Activated CD8-positive, alpha-beta memory T cell treated with anti-CD3 and anti-CD28 coated beads, Interleukin-2, amount 10 ng/mL, durations not matched to agents 7 days and 5 days (primary cell): ENCODE data around the gene SLC2A13. TPM values are rescaled to one million over a fixed set of nuclear protein-coding genes. Genes with fewer than 3 reads are reported as not detected.
"Not testable (repeated sequence)": the region's sequence is repeated elsewhere in the genome, so short reads cannot be mapped to it uniquely, and the experiment has no call there.

ENCODE experiments used
- ATAC-seq: fragments of 150-1000 bp; cut with Tn5 transposase; one replicate; pipeline ENCODE4 v1.10.0; 2021; ENCODE audit warnings: moderate library complexity
- CTCF ChIA-PET: fragments of 350-600 bp; sonication (Branson Sonifier 250); formaldehyde crosslinking; loops from one replicate; lab custom pipeline; 2021; ENCODE audit warnings: antibody characterized with exemption; lab: Charles Lee
- DNase-seq: peaks from one replicate; pipeline ENCODE4 v3.0.0-alpha.2; 2020
- H3K27ac Mint-ChIP-seq: one replicate; pipeline ENCODE4 v1.8.0; 2021; ENCODE audit warnings: mild to moderate bottlenecking, mixed read lengths
- H3K27me3 Mint-ChIP-seq: one replicate; pipeline ENCODE4 v1.8.0; 2021; ENCODE audit warnings: mixed read lengths
- H3K36me3 Mint-ChIP-seq: one replicate; pipeline ENCODE4 v1.8.0; 2021; ENCODE audit warnings: mild to moderate bottlenecking, mixed read lengths
- H3K4me1 Mint-ChIP-seq: one replicate; pipeline ENCODE4 v1.8.0; 2021; ENCODE audit warnings: mixed read lengths
- H3K4me3 Mint-ChIP-seq: one replicate; pipeline ENCODE4 v1.8.0; 2021; ENCODE audit warnings: mild to moderate bottlenecking, moderate library complexity, mixed read lengths
- H3K9me3 Mint-ChIP-seq: one replicate; pipeline ENCODE4 v1.8.0; 2022; ENCODE audit warnings: low read depth, mixed read lengths
- total RNA-seq, 2 experiments: library from RNA; stranded (reverse); gene quantifications; one replicate each; pipeline ENCODE4 v1.2.3, GENCODE V29; 2021

Gene SLC2A13
- total RNA-seq, 2 experiments from 2014 or later = 7.8 to 8.0 TPM

DNA sequence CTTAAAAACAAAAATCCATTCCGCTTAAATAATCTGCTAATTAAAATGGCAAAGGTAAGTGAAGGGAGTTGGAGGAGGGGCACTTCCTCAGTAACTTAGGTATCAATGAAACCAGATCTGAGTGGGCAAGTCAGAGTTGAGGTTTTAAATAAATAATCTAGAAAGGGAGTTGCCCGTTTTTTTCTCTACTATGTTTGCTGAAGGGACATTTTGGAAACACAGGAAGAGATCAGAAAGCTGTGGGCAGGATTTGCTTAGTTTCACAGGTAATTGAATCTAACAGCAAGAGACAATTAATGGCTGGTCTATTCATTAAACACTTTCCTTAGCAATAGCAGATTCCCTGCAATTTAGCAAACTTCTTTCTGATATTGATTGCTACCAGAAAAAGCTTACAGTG lies 300.2 kb downstream of the SLC2A13 start:
- ATAC-seq (no peak), DNase-seq (no peak)
- H3K27me3 Mint-ChIP-seq = no peaks in the 10 kb centered on the region
- no peaks in the 10 kb centered on the region for H3K36me3 Mint-ChIP-seq
- H3K4me3 Mint-ChIP-seq = no peak overlapping the region
- no peaks in the 10 kb centered on the region for H3K4me1 Mint-ChIP-seq
- no peak overlapping the region for H3K27ac Mint-ChIP-seq
- no peaks in the 10 kb centered on the region for H3K9me3 Mint-ChIP-seq
- CTCF ChIA-PET = interaction anchor here (0.9 kb wide), 1 partner anchor 9 kb away, joined by 3 read pairs; no protein-coding TSS in a partner anchor

GRCh38 chr12:39804898-39805297 lies 301.0 kb downstream of the SLC2A13 start:
- H3K27ac Mint-ChIP-seq = no peak overlapping the region
- H3K4me1 Mint-ChIP-seq = no peaks in the 10 kb centered on the region
- no peaks in the 10 kb centered on the region for H3K27me3 Mint-ChIP-seq
- H3K36me3 Mint-ChIP-seq = no peaks in the 10 kb centered on the region
- no peak overlapping the region for H3K4me3 Mint-ChIP-seq
- ATAC-seq = no peak
- CTCF ChIA-PET = no interaction called here
- DNase-seq = no peak
- no peaks in the 10 kb centered on the region for H3K9me3 Mint-ChIP-seq

DNA sequence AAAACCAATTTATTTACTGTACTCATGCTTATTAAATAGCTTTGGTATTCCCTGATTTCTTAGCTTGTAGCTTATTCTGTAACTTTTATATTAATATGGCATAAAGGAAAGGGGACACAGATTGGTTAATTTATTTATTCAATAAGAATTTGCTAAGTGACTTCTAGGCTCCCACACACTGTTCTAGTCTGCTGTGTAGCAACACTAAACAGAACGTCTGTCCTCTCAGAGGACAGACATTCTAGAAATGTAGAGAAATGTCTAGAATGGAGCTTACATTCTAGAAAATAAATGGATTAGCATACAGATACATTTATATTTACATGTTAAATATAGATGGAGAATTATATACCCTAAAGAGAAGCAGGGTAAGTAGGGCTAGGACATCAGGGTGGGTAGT lies 301.4 kb downstream of the SLC2A13 start:
- no peaks in the 10 kb centered on the region for H3K9me3 Mint-ChIP-seq
- no peaks in the 10 kb centered on the region for H3K4me1 Mint-ChIP-seq
- H3K36me3 Mint-ChIP-seq = no peaks in the 10 kb centered on the region
- H3K27ac Mint-ChIP-seq = no peak overlapping the region
- H3K27me3 Mint-ChIP-seq = no peaks in the 10 kb centered on the region
- CTCF ChIA-PET = no interaction called here
- ATAC-seq = no peak
- no peak for DNase-seq
- H3K4me3 Mint-ChIP-seq = no peak overlapping the region

- ATAC-seq (no peak), DNase-seq (no peak)
- no peak overlapping the region for H3K4me3 Mint-ChIP-seq
- H3K9me3 Mint-ChIP-seq = no peaks in the 10 kb centered on the region
- no peaks in the 10 kb centered on the region for H3K4me1 Mint-ChIP-seq
- H3K36me3 Mint-ChIP-seq = no peaks in the 10 kb centered on the region
- no peaks in the 10 kb centered on the region for H3K27me3 Mint-ChIP-seq
- CTCF ChIA-PET = no interaction called here
- H3K27ac Mint-ChIP-seq = no peak overlapping the region
Observed at GRCh38 chr12:39803151-39803550, 302.7 kb downstream of the SLC2A13 start.

GRCh38 chr12:39798977-39799376 lies 306.9 kb downstream of the SLC2A13 start:
- Mint-ChIP-seq H3K27me3 (no peaks in the 10 kb centered on the region), H3K4me1 (no peaks in the 10 kb centered on the region), H3K27ac (no peak overlapping the region), H3K36me3 (no peaks in the 10 kb centered on the region), H3K9me3 (no peaks in the 10 kb centered on the region), H3K4me3 (no peak overlapping the region)
- ATAC-seq (no peak), DNase-seq (no peak)
- CTCF ChIA-PET = interaction anchor here (1.3 kb wide), 1 partner anchor 9 kb away, joined by 4 read pairs; no protein-coding TSS in a partner anchor

GRCh38 chr12:39798429-39798828 lies 307.5 kb downstream of the SLC2A13 start:
- DNase-seq = no peak
- Mint-ChIP-seq H3K4me3 (no peak overlapping the region), H3K27ac (no peak overlapping the region), H3K9me3 (no peaks in the 10 kb centered on the region), H3K27me3 (no peaks in the 10 kb centered on the region), H3K4me1 (no peaks in the 10 kb centered on the region), H3K36me3 (no peaks in the 10 kb centered on the region)
- ATAC-seq = no peak
- CTCF ChIA-PET = interaction anchor here (1.3 kb wide), 1 partner anchor 9 kb away, joined by 4 read pairs; no protein-coding TSS in a partner anchor

GRCh38 chr12:39795481-39795880 lies 310.4 kb downstream of the SLC2A13 start:
- Mint-ChIP-seq H3K27me3 (no peaks in the 10 kb centered on the region), H3K9me3 (no peaks in the 10 kb centered on the region), H3K36me3 (no peaks in the 10 kb centered on the region), H3K27ac (no peak overlapping the region), H3K4me1 (no peaks in the 10 kb centered on the region), H3K4me3 (no peak overlapping the region)
- CTCF ChIA-PET = no interaction called here
- ATAC-seq (no peak), DNase-seq (no peak)

GRCh38 chr12:39792938-39793337 lies 312.9 kb downstream of the SLC2A13 start:
- CTCF ChIA-PET = no interaction called here
- H3K4me3 Mint-ChIP-seq = no peak overlapping the region
- no peaks in the 10 kb centered on the region for H3K27me3 Mint-ChIP-seq
- DNase-seq (no peak), ATAC-seq (no peak)
- H3K4me1 Mint-ChIP-seq = no peaks in the 10 kb centered on the region
- H3K9me3 Mint-ChIP-seq = no peaks in the 10 kb centered on the region
- no peaks in the 10 kb centered on the region for H3K36me3 Mint-ChIP-seq
- H3K27ac Mint-ChIP-seq = no peak overlapping the region

DNA sequence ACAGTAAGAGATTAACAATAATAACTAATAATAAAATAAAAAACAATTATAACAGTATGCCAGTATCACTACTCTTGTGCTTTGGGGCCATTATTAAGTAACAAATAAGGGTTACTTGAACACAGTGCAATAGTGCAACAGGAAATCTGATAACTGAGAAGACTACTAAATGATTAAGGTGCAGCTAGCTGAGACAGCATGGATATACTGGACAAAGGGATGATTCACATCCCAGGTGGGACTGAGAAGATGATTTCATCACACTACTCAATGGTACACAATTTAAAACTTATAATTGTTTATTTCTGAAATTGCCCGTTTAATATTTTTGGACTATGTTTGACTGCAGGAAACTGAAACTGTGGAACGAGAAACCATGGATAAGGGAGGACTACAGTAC lies 317.6 kb downstream of the SLC2A13 start:
- no peak overlapping the region for H3K4me3 Mint-ChIP-seq
- no peaks in the 10 kb centered on the region for H3K4me1 Mint-ChIP-seq
- H3K9me3 Mint-ChIP-seq = no peaks in the 10 kb centered on the region
- DNase-seq = no peak
- no peaks in the 10 kb centered on the region for H3K36me3 Mint-ChIP-seq
- no peaks in the 10 kb centered on the region for H3K27me3 Mint-ChIP-seq
- CTCF ChIA-PET = no interaction called here
- H3K27ac Mint-ChIP-seq = no peak overlapping the region
- ATAC-seq = no peak

DNA sequence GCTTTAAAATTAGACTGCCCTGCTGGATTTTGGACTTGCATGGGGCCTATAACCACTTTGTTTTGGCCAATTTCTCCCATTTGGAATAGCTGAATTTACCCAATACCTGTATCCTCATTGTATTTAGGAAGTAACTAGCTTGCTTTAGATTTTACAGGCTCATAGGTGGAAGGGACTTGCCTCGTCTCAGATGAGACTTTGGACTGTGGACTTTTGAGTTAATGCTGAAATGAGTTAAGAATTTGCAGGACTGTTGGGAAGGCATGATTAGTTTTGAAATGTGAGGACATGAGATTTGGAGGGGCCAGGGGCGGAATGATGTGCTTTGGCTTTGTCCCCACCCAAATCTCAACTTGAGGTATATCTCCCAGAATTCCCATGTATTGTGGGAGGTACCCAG lies 320.1 kb downstream of the SLC2A13 start:
- CTCF ChIA-PET, H3K27me3 Mint-ChIP-seq, H3K9me3 Mint-ChIP-seq, H3K27ac Mint-ChIP-seq, ATAC-seq, H3K4me3 Mint-ChIP-seq, H3K4me1 Mint-ChIP-seq, H3K36me3 Mint-ChIP-seq, DNase-seq: not testable (repeated sequence)

DNA sequence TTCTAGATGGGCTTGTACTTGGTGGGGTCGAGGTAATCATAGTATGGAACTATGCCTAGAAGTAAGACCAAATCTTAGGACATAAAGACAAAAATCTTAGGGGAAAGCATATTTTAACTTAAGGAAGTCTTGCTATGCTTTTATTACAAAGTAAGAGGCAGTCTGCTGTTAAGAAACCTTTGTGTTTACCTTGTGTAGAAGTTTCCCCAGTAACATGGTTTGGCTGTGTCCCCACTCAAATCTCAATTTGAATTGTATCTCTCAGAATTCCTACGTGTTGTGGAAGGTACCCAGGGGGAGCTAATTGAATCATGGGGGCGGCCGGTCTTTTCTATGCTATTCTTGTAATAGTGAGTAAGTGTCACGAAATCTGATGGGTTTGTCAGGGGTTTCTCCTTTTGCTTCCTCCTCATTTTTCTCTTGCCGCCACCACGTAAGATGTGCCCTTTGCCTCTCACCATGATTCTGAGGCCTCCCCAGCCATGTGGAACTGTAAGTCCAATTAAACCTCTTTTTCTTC lies 323.8 kb downstream of the SLC2A13 start:
- H3K27ac Mint-ChIP-seq = no peak overlapping the region
- H3K4me3 Mint-ChIP-seq = no peak overlapping the region
- no peaks in the 10 kb centered on the region for H3K4me1 Mint-ChIP-seq

DNA sequence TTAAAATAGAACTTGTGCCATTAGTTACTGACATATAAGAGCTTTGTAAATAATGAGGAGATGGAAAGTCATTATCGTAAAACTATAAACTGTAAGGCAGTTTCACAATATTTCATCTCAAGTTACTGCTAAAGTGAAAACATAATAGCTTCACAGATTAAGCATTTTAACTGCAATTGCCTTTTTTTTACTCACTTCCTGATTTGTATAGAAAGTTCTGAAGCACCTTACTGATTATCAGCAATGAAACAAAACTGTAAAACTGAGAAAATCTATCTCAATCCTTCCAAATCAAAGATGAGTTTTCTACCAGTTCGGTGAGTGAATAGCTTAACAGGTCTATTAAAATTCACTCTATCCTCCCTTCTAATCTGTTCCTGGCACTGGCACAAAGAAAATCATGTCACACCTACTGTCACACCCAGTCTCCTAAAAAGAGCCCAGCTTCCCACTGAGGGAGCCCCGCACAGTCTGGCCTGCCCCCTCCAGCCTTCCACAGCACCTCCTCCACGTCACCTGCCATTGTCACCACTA lies 324.9 kb downstream of the SLC2A13 start:
- CTCF ChIA-PET = no interaction called here
- ATAC-seq (no peak), DNase-seq (no peak)
- Mint-ChIP-seq H3K4me1 (no peaks in the 10 kb centered on the region), H3K36me3 (no peaks in the 10 kb centered on the region), H3K4me3 (no peak overlapping the region), H3K9me3 (peaks cover 3% of the 10 kb centered on the region), H3K27me3 (no peaks in the 10 kb centered on the region), H3K27ac (no peak overlapping the region)

More for the DNA sequence above, 323.8 kb downstream of the SLC2A13 start:
- ATAC-seq = no peak
- no peak for DNase-seq
- Mint-ChIP-seq H3K27me3 (no peaks in the 10 kb centered on the region), H3K36me3 (no peaks in the 10 kb centered on the region), H3K9me3 (peaks cover 3% of the 10 kb centered on the region)
- CTCF ChIA-PET = no interaction called here

- no peaks in the 10 kb centered on the region for H3K4me1 Mint-ChIP-seq
- H3K36me3 Mint-ChIP-seq = no peaks in the 10 kb centered on the region
- peaks cover 3% of the 10 kb centered on the region for H3K9me3 Mint-ChIP-seq
- no peaks in the 10 kb centered on the region for H3K27me3 Mint-ChIP-seq
- ATAC-seq = no peak
- H3K27ac Mint-ChIP-seq = no peak overlapping the region
- CTCF ChIA-PET = no interaction called here
- DNase-seq = no peak
- no peak overlapping the region for H3K4me3 Mint-ChIP-seq
Observed at GRCh38 chr12:39780411-39780912, 325.4 kb downstream of the SLC2A13 start.

DNA sequence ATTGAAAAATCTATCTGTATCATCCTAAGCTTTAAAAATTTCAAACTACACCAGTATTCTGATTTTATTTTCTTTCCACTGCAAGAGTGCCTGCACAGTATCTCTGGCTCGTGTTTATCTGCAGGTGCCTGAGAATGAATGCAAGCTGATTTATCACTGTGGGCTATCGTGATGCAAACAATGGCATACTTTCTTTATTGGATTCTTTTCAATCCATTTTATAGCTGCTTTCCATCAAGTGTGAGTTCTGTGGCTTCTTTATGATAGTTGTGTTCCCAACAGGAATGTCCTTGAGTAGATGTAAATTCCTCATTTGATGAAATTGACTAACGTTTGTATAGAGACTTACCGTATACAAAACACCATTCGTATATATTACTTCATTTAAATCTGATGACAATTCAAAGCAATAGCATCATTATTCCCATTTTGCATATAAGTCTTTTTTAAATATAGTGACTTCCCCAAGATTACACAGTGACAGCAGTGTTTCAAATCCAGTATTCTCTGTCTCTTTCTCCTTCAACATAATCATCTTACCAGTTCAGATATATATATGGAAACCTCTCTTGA lies 326.0 kb downstream of the SLC2A13 start:
- no peaks in the 10 kb centered on the region for H3K36me3 Mint-ChIP-seq
- no peak overlapping the region for H3K27ac Mint-ChIP-seq
- ATAC-seq (no peak), DNase-seq (no peak)
- peaks cover 3% of the 10 kb centered on the region for H3K9me3 Mint-ChIP-seq
- no peak overlapping the region for H3K4me3 Mint-ChIP-seq
- H3K4me1 Mint-ChIP-seq = no peaks in the 10 kb centered on the region
- CTCF ChIA-PET = no interaction called here
- no peaks in the 10 kb centered on the region for H3K27me3 Mint-ChIP-seq
